Lung (tissue), 12 donors: ENCODE results near the gene PNLIPRP1. TPM values are rescaled to one million over a fixed set of nuclear protein-coding genes. Genes with fewer than 3 reads are reported as not detected.

ENCODE experiments used
- ATAC-seq: fragments of 200-7000 bp; cut with Tn5 transposase; one replicate; pipeline ENCODE4 v1.9.1; 2020; ENCODE audit warnings: moderate number of reproducible peaks; ENCODE audit not compliant: insufficient read depth, low FRiP score
- DNase-seq, 3 donors: peaks; one replicate each; pipeline ENCODE4 v3.0.0-alpha.2; 2013 to 2017
- H3K27ac ChIP-seq, 2 donors: one replicate each; pipeline ENCODE4 v1.5.1; 2013; ENCODE audit warnings: mild to moderate bottlenecking in 2 of 2, moderate library complexity in 2 of 2, control low read depth in 1 of 2, inconsistent platforms in 1 of 2, low read depth in 1 of 2, low read length in 1 of 2
- H3K27me3 ChIP-seq, 3 donors: one replicate each; pipeline ENCODE4 v1.5.1; 2013; ENCODE audit warnings: low read length in 2 of 3; ENCODE audit not compliant: control insufficient read depth in 3 of 3, insufficient read depth in 3 of 3
- H3K36me3 ChIP-seq, 4 donors: one replicate each; pipeline ENCODE4 v1.5.1; 2013; ENCODE audit warnings: low read length in 4 of 4, mild to moderate bottlenecking in 1 of 4, moderate library complexity in 1 of 4; ENCODE audit not compliant: control insufficient read depth in 4 of 4, insufficient read depth in 4 of 4
- H3K4me1 ChIP-seq, 5 donors: one replicate each; pipeline ENCODE4 v1.5.1; 2013; ENCODE audit warnings: low read length in 5 of 5, mild to moderate bottlenecking in 2 of 5, moderate library complexity in 1 of 5; ENCODE audit not compliant: control insufficient read depth in 5 of 5, insufficient read depth in 5 of 5
- H3K4me3 ChIP-seq: one replicate; pipeline ENCODE4 v1.5.1; 2013; ENCODE audit warnings: mild to moderate bottlenecking, control low read depth, moderate library complexity
- H3K9ac ChIP-seq, 2 donors: one replicate each; pipeline ENCODE4 v1.5.1; 2013; ENCODE audit warnings: low read length in 2 of 2, control low read depth in 1 of 2; ENCODE audit not compliant: insufficient read depth in 1 of 2
- H3K9me3 ChIP-seq, 4 donors: one replicate each; pipeline ENCODE4 v1.5.1; 2013; ENCODE audit warnings: low read length in 3 of 4, mild to moderate bottlenecking in 1 of 4, moderate library complexity in 1 of 4; ENCODE audit not compliant: control insufficient read depth in 4 of 4, insufficient read depth in 3 of 4
- WGBS, 2 donors: extraction: QIAGEN DNeasy Blood & Tissue Kit; methylation state at CpG; one replicate each; pipeline ENCODE4 v1.1.7; 2013; 5-methylcytosine and 5-hydroxymethylcytosine counted together
- polyA plus RNA-seq, 2 donors: library from polyadenylated mRNA; stranded (reverse); fragments of 200-250 nt; gene quantifications; one replicate each; pipeline ENCODE4 v1.2.1, GENCODE V29; 2013
- total RNA-seq, 2 donors: library from RNA; depleted of rRNA in 1 of 2; stranded (reverse); fragments of >200 nt in 1 of 2; gene quantifications; one replicate each; pipeline ENCODE4 v1.2.1, GENCODE V29; 2014 to 2021
- TF ChIP-seq, protein P1 (sequence below): IDR thresholded peaks from 2 replicates; pipeline ENCODE4 v1.5.1; 2012; ENCODE audit warnings: mild to moderate bottlenecking; ENCODE audit errors: control extremely low read depth, extremely low read depth
- donor health status: control.
- donor health status: control.
- donor health status: Bipolar disorder and iron deficiency.
- donor health status: healthy.
- donor health status: DM: yes; HTN: yes; CAD: no.

The PNLIPRP1 gene
- total and polyA plus RNA-seq, 4 donors: 0.26 to 1.4 TPM; not detected in 2

- no peak for DNase-seq
- Histone ChIP-seq H3K4me3 (no peak overlapping the region), H3K4me1 (no peaks in the 10 kb centered on the region), H3K27me3 (peaks cover 4 to 9% (median 4%) of the 10 kb centered on the region in 3 donors), H3K36me3 (no peaks in the 10 kb centered on the region), H3K9ac (no peak overlapping the region), H3K9me3 (peaks cover 0 to 2% (median 0%) of the 10 kb centered on the region in 4 donors), H3K27ac (no peak overlapping the region)
- TF ChIP-seq, protein P1, sequence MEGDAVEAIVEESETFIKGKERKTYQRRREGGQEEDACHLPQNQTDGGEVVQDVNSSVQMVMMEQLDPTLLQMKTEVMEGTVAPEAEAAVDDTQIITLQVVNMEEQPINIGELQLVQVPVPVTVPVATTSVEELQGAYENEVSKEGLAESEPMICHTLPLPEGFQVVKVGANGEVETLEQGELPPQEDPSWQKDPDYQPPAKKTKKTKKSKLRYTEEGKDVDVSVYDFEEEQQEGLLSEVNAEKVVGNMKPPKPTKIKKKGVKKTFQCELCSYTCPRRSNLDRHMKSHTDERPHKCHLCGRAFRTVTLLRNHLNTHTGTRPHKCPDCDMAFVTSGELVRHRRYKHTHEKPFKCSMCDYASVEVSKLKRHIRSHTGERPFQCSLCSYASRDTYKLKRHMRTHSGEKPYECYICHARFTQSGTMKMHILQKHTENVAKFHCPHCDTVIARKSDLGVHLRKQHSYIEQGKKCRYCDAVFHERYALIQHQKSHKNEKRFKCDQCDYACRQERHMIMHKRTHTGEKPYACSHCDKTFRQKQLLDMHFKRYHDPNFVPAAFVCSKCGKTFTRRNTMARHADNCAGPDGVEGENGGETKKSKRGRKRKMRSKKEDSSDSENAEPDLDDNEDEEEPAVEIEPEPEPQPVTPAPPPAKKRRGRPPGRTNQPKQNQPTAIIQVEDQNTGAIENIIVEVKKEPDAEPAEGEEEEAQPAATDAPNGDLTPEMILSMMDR: no peak
- WGBS, 2 donors: 84 to 87% methylated on average over 11 of the region's 11 CpGs
- no peak for ATAC-seq
These were observed 31.3 kb downstream of the PNLIPRP1 start for GRCh38 chr10:116621934-116622655.

DNA sequence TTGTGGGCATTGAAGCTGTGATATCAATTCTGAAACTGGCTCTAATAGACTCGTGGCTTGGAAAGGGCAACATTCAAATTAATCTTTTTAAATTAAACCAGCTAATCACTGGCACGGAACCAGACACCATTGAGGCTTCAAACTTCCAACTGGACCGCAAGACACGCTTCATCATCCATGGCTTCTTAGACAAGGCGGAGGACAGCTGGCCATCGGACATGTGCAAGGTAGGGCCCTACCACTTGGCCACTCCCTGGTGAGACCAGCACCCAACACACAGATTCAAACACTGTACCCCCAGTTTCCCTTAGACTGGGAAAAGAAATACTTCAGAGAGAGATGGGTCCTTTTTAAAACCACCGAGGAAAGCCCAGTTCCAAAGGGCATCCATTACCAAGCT is 35.1 kb downstream of the PNLIPRP1 start:
- peaks cover 4 to 13% (median 4%) of the 10 kb centered on the region in 3 donors for H3K27me3 ChIP-seq
- ATAC-seq: no peak
- no peaks in the 10 kb centered on the region for H3K36me3 ChIP-seq
- H3K4me1 ChIP-seq: peaks cover 0 to 3% (median 0%) of the 10 kb centered on the region in 5 donors
- peaks cover 0 to 2% (median 0%) of the 10 kb centered on the region in 4 donors for H3K9me3 ChIP-seq
- H3K4me3 ChIP-seq: no peak overlapping the region
- no peak for DNase-seq
- TF ChIP-seq, protein P1: no peak
- 88 to 91% methylated on average over 7 of the region's 7 CpGs for WGBS, 2 donors
- H3K9ac ChIP-seq: no peak overlapping the region
- no peak overlapping the region for H3K27ac ChIP-seq

DNA sequence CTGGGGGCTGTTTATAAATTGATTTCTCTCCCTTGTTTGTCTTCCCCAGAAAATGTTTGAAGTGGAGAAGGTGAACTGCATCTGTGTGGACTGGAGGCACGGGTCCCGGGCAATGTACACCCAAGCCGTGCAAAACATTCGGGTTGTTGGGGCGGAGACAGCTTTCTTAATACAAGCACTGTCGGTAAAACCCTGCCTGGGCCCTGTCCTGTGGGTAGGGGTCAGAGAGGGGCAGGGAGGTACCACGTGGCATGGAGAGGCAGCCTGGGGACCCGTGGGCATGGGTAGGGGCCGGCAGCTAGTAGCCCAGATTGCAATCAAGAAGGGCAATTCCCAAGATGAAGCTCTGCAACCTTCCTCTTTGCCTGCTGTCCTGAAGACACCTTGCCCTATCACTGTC is 36.1 kb downstream of the PNLIPRP1 start:
- WGBS, 2 donors: 70 to 75% methylated on average over 9 of the region's 9 CpGs
- Histone ChIP-seq H3K4me3 (no peak overlapping the region), H3K9ac (no peak overlapping the region), H3K36me3 (no peaks in the 10 kb centered on the region), H3K27me3 (peaks cover 4 to 13% (median 4%) of the 10 kb centered on the region in 3 donors), H3K27ac (no peak overlapping the region), H3K9me3 (peaks cover 0 to 2% (median 0%) of the 10 kb centered on the region in 4 donors), H3K4me1 (peaks cover 0 to 3% (median 0%) of the 10 kb centered on the region in 5 donors)
- ATAC-seq (no peak), DNase-seq (no peak)
- TF ChIP-seq, protein P1: no peak
